GM12878 (cell line): ENCODE measurements around the gene TCTN1. TPM values are rescaled to one million over a fixed set of nuclear protein-coding genes. Genes with fewer than 3 reads are reported as not detected.

ENCODE experiments used
- ATAC-seq: fragments of 200-7000 bp; cut with Tn5 transposase; 3 replicates; pipeline ENCODE4 v1.9.1; 2020; ENCODE audit warnings: mild to moderate bottlenecking, moderate library complexity
- Bru-seq: library from RNA; stranded (reverse); fragments of 400-500 nt; gene quantifications from one replicate; lab custom pipeline; 2021; lab: Mats Ljungman, UMichigan
- BruChase-seq, 2 experiments: library from RNA; stranded (reverse); fragments of 400-500 nt; gene quantifications; one replicate each; lab custom pipeline; 2021; lab: Mats Ljungman, UMichigan
- BruUV-seq: library from RNA; stranded (reverse); fragments of 400-500 nt; replicated peaks from 2 replicates; lab custom pipeline; 2021; lab: Mats Ljungman, UMichigan
- CTCF ChIA-PET: fragments of 300-600 bp; sonication (Branson Sonifier 250); formaldehyde crosslinking; extraction: SDS; loops from one replicate; lab custom pipeline; 2021; ENCODE audit warnings: inconsistent platforms; lab: Yijun Ruan, JAX
- POLR2A ChIA-PET: fragments of 350-600 bp; formaldehyde crosslinking; extraction: SDS; loops from one replicate; lab custom pipeline; 2021; ENCODE audit warnings: inconsistent platforms; lab: Charles Lee
- RAD21 ChIA-PET: fragments of 300-600 bp; sonication (Branson Sonifier 250); formaldehyde crosslinking; loops from one replicate; lab custom pipeline; 2023; ENCODE audit warnings: antibody characterized with exemption; ENCODE audit not compliant: unreplicated experiment; lab: Charles Lee
- SMC1A ChIA-PET: fragments of 300-600 bp; sonication (Branson Sonifier 250); formaldehyde crosslinking; loops from one replicate; lab custom pipeline; 2023; ENCODE audit not compliant: unreplicated experiment, uncharacterized antibody; lab: Charles Lee
- DNase-seq: peaks from one replicate; pipeline ENCODE4 v3.0.0-alpha.2; 2011; ENCODE audit warnings: low read depth, low spot score
- FAIRE-seq: peaks from 3 replicates; lab custom pipeline; 2011; peaks lifted over from hg19 to GRCh38; lab: Jason Lieb, UNC
- H2AFZ ChIP-seq: 2 replicates; pipeline ENCODE4 v1.6.0; 2011; ENCODE audit warnings: low read depth, low read length, control low read depth; ENCODE audit not compliant: control insufficient read depth
- H3K27ac ChIP-seq: 2 replicates; pipeline ENCODE4 v1.5.1; 2011; ENCODE audit warnings: control low read depth; ENCODE audit not compliant: control insufficient read depth, insufficient read depth
- H3K27me3 ChIP-seq, 2 experiments: replicated peaks in 1 of 2; 2 replicates each; pipeline versions ENCODE4 v1.6.0 to v1.6.1; 2011; ENCODE audit warnings: low read length in 1 of 2; ENCODE audit not compliant: control insufficient read depth in 2 of 2, insufficient read depth in 2 of 2
- H3K36me3 ChIP-seq, 2 experiments: 2 replicates each; pipeline ENCODE4 v1.5.1; 2011; ENCODE audit warnings: low read length in 1 of 2; ENCODE audit not compliant: control insufficient read depth in 2 of 2, insufficient read depth in 2 of 2
- H3K4me1 ChIP-seq: 2 replicates; pipeline ENCODE4 v1.6.1; 2011; ENCODE audit warnings: mild to moderate bottlenecking, low read length, moderate library complexity, mixed read lengths; ENCODE audit not compliant: control insufficient read depth, insufficient read depth
- H3K4me2 ChIP-seq: 2 replicates; pipeline ENCODE4 v1.6.0; 2011; ENCODE audit warnings: control low read depth; ENCODE audit not compliant: control insufficient read depth, insufficient read depth
- H3K4me3 ChIP-seq: fragments of 200-600 bp; sonication (generic); 2 replicates; pipeline ENCODE4 v1.5.1; 2016
- H3K79me2 ChIP-seq: 2 replicates; pipeline ENCODE4 v1.6.0; 2011; ENCODE audit warnings: low read length; ENCODE audit not compliant: control insufficient read depth, insufficient read depth
- H3K9ac ChIP-seq: 2 replicates; pipeline ENCODE4 v1.8.0; 2011; ENCODE audit warnings: low read length, control low read depth, mixed read lengths; ENCODE audit not compliant: control insufficient read depth, insufficient read depth
- H3K9me3 ChIP-seq: replicated peaks from 3 replicates; pipeline ENCODE4 v1.5.1; 2011; ENCODE audit warnings: mild to moderate bottlenecking, low read length; ENCODE audit not compliant: control insufficient read depth, insufficient read depth
- H4K20me1 ChIP-seq: 2 replicates; pipeline ENCODE4 v1.6.0; 2011; ENCODE audit not compliant: control insufficient read depth, insufficient read depth
- BCL11A ChIP-seq: IDR thresholded peaks from 2 replicates; pipeline ENCODE4 v1.6.1; 2011; ENCODE audit warnings: low read depth, low read length
- CBX5 ChIP-seq: sonication (generic); IDR thresholded peaks from 2 replicates; pipeline ENCODE4 v1.6.1; 2016; ENCODE audit warnings: low read depth, moderate library complexity, mild to moderate bottlenecking, inconsistent platforms
- EGR1 ChIP-seq, 2 experiments: IDR thresholded peaks; 1 replicate in 1 of 2; 2 replicates in 1 of 2; pipeline ENCODE4 v1.6.1; 2011 to 2012; ENCODE audit warnings: low read depth in 2 of 2, low read length in 2 of 2, borderline replicate concordance in 1 of 2, mild to moderate bottlenecking in 1 of 2, moderate library complexity in 1 of 2
- NR2F1 ChIP-seq: fragments of 450-650 bp; conservative IDR thresholded peaks from 2 replicates; pipeline ENCODE4 v1.6.1; 2017; ENCODE audit warnings: mild to moderate bottlenecking
- PBX3 ChIP-seq: IDR thresholded peaks from 2 replicates; pipeline ENCODE4 v1.6.1; 2011; ENCODE audit warnings: mild to moderate bottlenecking, low read depth, low read length, moderate library complexity; ENCODE audit not compliant: insufficient replicate concordance
- WGBS: methylation state at CpG from one replicate; pipeline ENCODE4 v1.1.6; 2016; ENCODE audit warnings: low lambda C conversion rate; ENCODE audit not compliant: insufficient replicate concordance, insufficient coverage; ENCODE audit errors: missing lambda C conversion rate; 5-methylcytosine and 5-hydroxymethylcytosine counted together
- in situ Hi-C: fragments of 300-500 bp; cut with MboI; formaldehyde crosslinking; loops from 9 replicates; pipeline ENCODE4 v1.14.3; 2018; ENCODE audit warnings: mixed read lengths
- intact Hi-C: fragments of 100-400 bp; cut with micrococcal nuclease; formaldehyde crosslinking; loops from one replicate; pipeline ENCODE4 v1.14.2; 2022; ENCODE audit not compliant: unreplicated experiment
- long read RNA-seq, 2 experiments: library from polyadenylated mRNA; unstranded; transcript quantifications; one replicate each; pipeline ENCODE4 v2.0.0, GENCODE V29; 2019 to 2020
- polyA minus RNA-seq, 3 experiments: library from RNA; depleted of rRNA, polyadenylated mRNA; stranded (reverse); fragments of >200 nt; gene quantifications; 2 replicates each; pipeline ENCODE4 v1.2.3, GENCODE V29; 2011
- polyA plus RNA-seq, 11 experiments: library from polyadenylated mRNA; depleted of rRNA in 4 of 11; unstranded in 6 of 11; stranded (reverse) in 5 of 11; fragments of >200 nt; fragmentation: Nextera tagmentation in 4 of 11; fragmentation: Illumina TruSeq in 1 of 11; extraction: Ambion mirVana in 4 of 11; extraction: Trizol in 1 of 11; gene quantifications; 1 replicate in 1 of 11; 2 replicates in 10 of 11; pipeline versions ENCODE4 v1.2.1 to v1.2.3, GENCODE V29; 2011 to 2016; ENCODE audit warnings: inconsistent platforms in 2 of 11, missing spikeins in 2 of 11, low read depth in 1 of 11
- total RNA-seq, 4 experiments: library from RNA; depleted of rRNA in 3 of 4; stranded (reverse); fragments of >200 nt in 3 of 4; fragmentation: Illumina TruSeq in 1 of 4; extraction: Trizol in 1 of 4; gene quantifications; 2 replicates each; pipeline versions ENCODE4 v1.2.1 to v1.2.3, GENCODE V29; 2013 to 2021
- TF ChIP-seq, protein P1 (sequence below): fragments of 450-650 bp; IDR thresholded peaks from 2 replicates; pipeline ENCODE4 v1.6.1; 2018; ENCODE audit warnings: mild to moderate bottlenecking, low read depth, moderate library complexity; ENCODE audit not compliant: partially characterized antibody
- TF ChIP-seq, protein P2 (sequence below): fragments of 450-650 bp; IDR thresholded peaks from 2 replicates; pipeline ENCODE4 v1.6.1; 2016; ENCODE audit warnings: mild to moderate bottlenecking
- TF ChIP-seq, protein P3 (sequence below): fragments of 450-650 bp; IDR thresholded peaks from 2 replicates; pipeline ENCODE4 v1.6.1; 2017; ENCODE audit warnings: low read depth, mild to moderate bottlenecking, moderate library complexity

Gene TCTN1
- total RNA-seq (2013; cell fraction: nucleolus; rRNA removed) = 34.3 and 34.6 TPM in 2 replicates
- total RNA-seq (2014; rRNA removed) = 15.3 and 15.6 TPM in 2 replicates
- 15.3 and 16.6 TPM in 2 replicates for total RNA-seq (2014; rRNA removed; fragmentation: Illumina TruSeq; extraction: Trizol)
- total RNA-seq (2021) = 11.5 and 13.8 TPM in 2 replicates
- polyA plus RNA-seq (2011; ENCODE audit: low read depth) = 27.3 TPM
- polyA plus RNA-seq (2011; rRNA removed) = 16.7 and 18.6 TPM in 2 replicates
- polyA plus RNA-seq (2011; cell fraction: cytosol; rRNA removed) = 5.9 and 7.3 TPM in 2 replicates
- 19.5 and 23.1 TPM in 2 replicates for polyA plus RNA-seq (2011; cell fraction: nucleus; rRNA removed)
- polyA plus RNA-seq (2012) = 12.8 and 15.4 TPM in 2 replicates
- 12.9 and 21.2 TPM in 2 replicates for polyA plus RNA-seq (2014; fragmentation: Illumina TruSeq; extraction: Trizol)
- polyA plus RNA-seq (2014; fragmentation: Nextera tagmentation; extraction: Ambion mirVana) = 10 to 100 TPM in 1 of 2 experiments, 1 to 10 TPM in 1; 8.8 to 10.2 TPM
- polyA plus RNA-seq (2014; rRNA removed) = 15.4 and 20.3 TPM in 2 replicates
- polyA plus RNA-seq (2016; fragmentation: Nextera tagmentation; extraction: Ambion mirVana) = 10 to 100 TPM; 16.7 to 23.5 TPM
- 7.3 and 14.8 TPM in 2 replicates for polyA minus RNA-seq (2011; rRNA and poly(A)+ RNA removed)
- 2.4 and 3.9 TPM in 2 replicates for polyA minus RNA-seq (2011; cell fraction: cytosol; rRNA and poly(A)+ RNA removed)
- 9.6 and 11.4 TPM in 2 replicates for polyA minus RNA-seq (2011; cell fraction: nucleus; rRNA and poly(A)+ RNA removed)
- Bru-seq, nascent RNA = percentile 48 among the genes with signal in this experiment
- percentile 47 among the genes with signal in this experiment for BruChase-seq, experiment 1, labeled RNA remaining after a 6-hour chase
- percentile 46 among the genes with signal in this experiment for BruChase-seq, experiment 2, labeled RNA remaining after a 2-hour chase
- long read RNA-seq, experiment 1, partial matches to known transcripts = 1 of 2 reads
- long read RNA-seq, experiment 1, other reads (novel, unspliced or antisense) = 1 of 2 reads
- long read RNA-seq, experiment 2, transcript TCTN1-225 (15 exons, 2,309 nt) = major isoform, 5 of 19 reads
- long read RNA-seq, experiment 2, partial matches to known transcripts = 7 of 19 reads
- long read RNA-seq, experiment 2, other reads (novel, unspliced or antisense) = 5 of 19 reads

DNA sequence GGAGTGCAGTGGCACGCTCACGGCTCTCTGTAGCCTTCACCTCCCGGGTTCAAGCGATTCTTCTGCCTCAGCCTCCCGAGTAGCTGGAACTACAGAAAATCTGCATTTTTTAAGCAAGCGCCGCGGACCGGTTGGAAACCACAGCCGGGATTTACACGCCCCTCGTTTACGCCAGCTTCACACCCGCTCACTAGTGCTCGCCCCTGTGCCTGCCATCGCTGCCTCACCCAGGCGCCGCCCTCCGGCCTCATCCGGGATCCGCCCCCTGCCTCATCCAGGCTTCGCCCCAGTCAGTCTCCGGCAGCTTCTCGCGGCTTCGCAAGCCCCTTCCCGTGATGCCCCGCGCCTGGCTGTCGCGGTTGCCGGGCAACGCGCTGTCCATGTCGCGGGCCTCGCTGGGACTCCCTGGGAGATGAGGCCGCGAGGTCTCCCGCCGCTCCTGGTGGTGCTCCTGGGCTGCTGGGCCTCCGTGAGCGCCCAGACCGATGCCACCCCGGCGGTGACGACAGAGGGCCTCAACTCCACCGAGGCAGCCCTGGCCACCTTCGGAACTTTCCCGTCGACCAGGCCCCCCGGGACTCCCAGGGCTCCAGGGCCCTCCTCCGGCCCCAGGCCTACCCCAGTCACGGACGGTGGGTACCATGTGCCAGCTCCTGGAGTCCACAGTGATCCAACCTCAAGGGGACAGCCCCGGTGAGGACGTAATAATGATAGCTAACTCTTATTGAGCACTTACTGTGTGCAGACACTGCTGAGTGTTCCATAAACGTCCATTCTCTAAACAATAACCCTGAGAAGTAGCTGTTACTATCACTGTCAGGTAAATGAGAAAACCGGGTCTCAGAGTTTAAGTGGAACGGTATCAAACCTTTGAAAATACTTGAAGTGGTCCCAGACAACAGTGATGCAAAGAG lies at the start of gene TCTN1:
TSS of gene TCTN1 (plus strand) at position 359 of the 914 bp plus-strand sequence. CDS start at position 413, 54 bp downstream.
- ChIA-PET SMC1A (interaction anchor here (0.8 to 4.1 kb wide), 23 partner anchors 8 to 214 kb away, joined by 3 to 14 read pairs (median 4); partner anchors contain the start of genes ARPC3, FAM216A and GPN3), CTCF (interaction anchor here (0.6 to 5.4 kb wide), 14 partner anchors 11 to 212 kb away, joined by 3 to 21 read pairs (median 4); partner anchors contain the start of genes ARPC3, FAM216A and GPN3), POLR2A (interaction anchor here (0.6 to 3.3 kb wide), 24 partner anchors 9 to 836 kb away, joined by 3 to 22 read pairs (median 5); partner anchors contain the start of gene ARPC3), RAD21 (interaction anchor here (0.7 to 4.6 kb wide), 18 partner anchors 8 to 164 kb away, joined by 3 to 23 read pairs (median 4); partner anchors contain the start of gene ARPC3)
- intact Hi-C loops (no loop called here), in situ Hi-C loops (loop anchor here (5.0 kb wide), 1 partner anchor 507 kb away; no protein-coding TSS in a partner anchor)
- peak within 1 kb of the TSS; percentile 58 for H3K4me3 ChIP-seq
- no peaks in the 10 kb centered on the region for H3K27me3 ChIP-seq
- H3K9ac ChIP-seq = peak within 1 kb of the TSS; percentile 72
- FAIRE-seq (peak; percentile 92), DNase-seq (peak; percentile 70), ATAC-seq (peak; percentile 99)
- WGBS = 1% methylated on average over 56 of the region's 60 CpGs
- H3K36me3 ChIP-seq = no peaks in the 10 kb centered on the region
- H3K9me3 ChIP-seq = no peaks in the 10 kb centered on the region
- H3K4me1 ChIP-seq = peaks cover 17% of the 10 kb centered on the region
- no peaks in the 10 kb centered on the region for H4K20me1 ChIP-seq
- H3K4me2 ChIP-seq = peak within 1 kb of the TSS; percentile 92
- H3K79me2 ChIP-seq = no peaks in the 10 kb centered on the region
- H3K27ac ChIP-seq = peak within 1 kb of the TSS; percentile 64
- H2AFZ ChIP-seq = peak within 1 kb of the TSS; percentile 88
- TSS peak; percentile 76 for BruUV-seq
- TF ChIP-seq, protein P1, sequence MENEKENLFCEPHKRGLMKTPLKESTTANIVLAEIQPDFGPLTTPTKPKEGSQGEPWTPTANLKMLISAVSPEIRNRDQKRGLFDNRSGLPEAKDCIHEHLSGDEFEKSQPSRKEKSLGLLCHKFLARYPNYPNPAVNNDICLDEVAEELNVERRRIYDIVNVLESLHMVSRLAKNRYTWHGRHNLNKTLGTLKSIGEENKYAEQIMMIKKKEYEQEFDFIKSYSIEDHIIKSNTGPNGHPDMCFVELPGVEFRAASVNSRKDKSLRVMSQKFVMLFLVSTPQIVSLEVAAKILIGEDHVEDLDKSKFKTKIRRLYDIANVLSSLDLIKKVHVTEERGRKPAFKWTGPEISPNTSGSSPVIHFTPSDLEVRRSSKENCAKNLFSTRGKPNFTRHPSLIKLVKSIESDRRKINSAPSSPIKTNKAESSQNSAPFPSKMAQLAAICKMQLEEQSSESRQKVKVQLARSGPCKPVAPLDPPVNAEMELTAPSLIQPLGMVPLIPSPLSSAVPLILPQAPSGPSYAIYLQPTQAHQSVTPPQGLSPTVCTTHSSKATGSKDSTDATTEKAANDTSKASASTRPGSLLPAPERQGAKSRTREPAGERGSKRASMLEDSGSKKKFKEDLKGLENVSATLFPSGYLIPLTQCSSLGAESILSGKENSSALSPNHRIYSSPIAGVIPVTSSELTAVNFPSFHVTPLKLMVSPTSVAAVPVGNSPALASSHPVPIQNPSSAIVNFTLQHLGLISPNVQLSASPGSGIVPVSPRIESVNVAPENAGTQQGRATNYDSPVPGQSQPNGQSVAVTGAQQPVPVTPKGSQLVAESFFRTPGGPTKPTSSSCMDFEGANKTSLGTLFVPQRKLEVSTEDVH = no peak
- TF ChIP-seq, protein P2, sequence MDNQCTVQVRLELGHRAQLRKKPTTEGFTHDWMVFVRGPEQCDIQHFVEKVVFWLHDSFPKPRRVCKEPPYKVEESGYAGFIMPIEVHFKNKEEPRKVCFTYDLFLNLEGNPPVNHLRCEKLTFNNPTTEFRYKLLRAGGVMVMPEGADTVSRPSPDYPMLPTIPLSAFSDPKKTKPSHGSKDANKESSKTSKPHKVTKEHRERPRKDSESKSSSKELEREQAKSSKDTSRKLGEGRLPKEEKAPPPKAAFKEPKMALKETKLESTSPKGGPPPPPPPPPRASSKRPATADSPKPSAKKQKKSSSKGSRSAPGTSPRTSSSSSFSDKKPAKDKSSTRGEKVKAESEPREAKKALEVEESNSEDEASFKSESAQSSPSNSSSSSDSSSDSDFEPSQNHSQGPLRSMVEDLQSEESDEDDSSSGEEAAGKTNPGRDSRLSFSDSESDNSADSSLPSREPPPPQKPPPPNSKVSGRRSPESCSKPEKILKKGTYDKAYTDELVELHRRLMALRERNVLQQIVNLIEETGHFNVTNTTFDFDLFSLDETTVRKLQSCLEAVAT = 0 out of 2 replicates have a peak, but pooled peaks have one; percentile 37
- peak; percentile 60 for TF ChIP-seq PBX3
- TF ChIP-seq CBX5 = no peak
- TF ChIP-seq NR2F1 = no peak
- TF ChIP-seq, protein P3, sequence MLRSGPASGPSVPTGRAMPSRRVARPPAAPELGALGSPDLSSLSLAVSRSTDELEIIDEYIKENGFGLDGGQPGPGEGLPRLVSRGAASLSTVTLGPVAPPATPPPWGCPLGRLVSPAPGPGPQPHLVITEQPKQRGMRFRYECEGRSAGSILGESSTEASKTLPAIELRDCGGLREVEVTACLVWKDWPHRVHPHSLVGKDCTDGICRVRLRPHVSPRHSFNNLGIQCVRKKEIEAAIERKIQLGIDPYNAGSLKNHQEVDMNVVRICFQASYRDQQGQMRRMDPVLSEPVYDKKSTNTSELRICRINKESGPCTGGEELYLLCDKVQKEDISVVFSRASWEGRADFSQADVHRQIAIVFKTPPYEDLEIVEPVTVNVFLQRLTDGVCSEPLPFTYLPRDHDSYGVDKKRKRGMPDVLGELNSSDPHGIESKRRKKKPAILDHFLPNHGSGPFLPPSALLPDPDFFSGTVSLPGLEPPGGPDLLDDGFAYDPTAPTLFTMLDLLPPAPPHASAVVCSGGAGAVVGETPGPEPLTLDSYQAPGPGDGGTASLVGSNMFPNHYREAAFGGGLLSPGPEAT = no peak
- no peak for TF ChIP-seq BCL11A
- peak in 1 of 2 experiments; percentile 49; a peak in 1 of 3 replicates for TF ChIP-seq EGR1 (IDR thresholded peaks at IDR 0.05; ENCODE audit: borderline replicate concordance in 1 of 2, low read depth in 2 of 2, low read length in 2 of 2)
